ENCODE data around the gene ASCC3.
"Not testable (repeated sequence)": the region's sequence is repeated elsewhere in the genome, so short reads cannot be mapped to it uniquely, and the experiment has no call there.

Gene ASCC3

DNA sequence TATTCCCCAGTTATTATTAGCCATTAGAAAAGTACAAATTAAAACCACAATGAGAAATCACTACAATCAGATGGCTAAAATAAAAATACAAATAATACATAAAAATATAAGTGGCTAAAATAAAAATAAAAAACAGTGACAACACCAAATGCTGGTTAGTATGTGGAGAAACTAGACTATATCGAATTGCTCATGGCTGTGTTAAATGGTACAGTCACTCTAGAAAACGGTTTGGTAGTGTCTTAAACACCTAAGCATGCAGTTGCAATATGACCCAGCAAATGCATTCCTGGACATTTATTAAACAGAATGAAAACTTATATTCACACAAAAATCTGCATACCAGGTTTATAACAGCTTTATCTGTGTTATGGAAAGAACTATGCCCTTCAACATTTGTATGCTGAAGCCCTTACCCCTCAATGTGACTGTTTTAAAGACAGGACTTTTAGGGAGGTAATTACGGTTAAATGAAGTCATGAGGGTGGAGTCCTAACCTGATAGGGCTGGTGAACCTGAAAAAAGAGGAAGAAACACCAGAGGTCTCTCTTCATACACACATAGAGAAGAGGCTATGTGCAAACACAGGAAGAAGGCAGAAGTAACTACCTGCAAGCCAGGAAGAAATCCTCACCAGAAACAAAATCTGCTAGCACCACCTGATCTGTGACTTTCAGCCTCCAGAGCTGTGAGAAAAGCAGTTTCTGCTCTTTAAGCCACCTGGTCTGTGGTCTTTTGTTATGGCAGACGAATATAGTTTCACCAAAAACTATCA, 84.9 kb downstream of the ASCC3 start:
- no peak for DNase-seq

DNA sequence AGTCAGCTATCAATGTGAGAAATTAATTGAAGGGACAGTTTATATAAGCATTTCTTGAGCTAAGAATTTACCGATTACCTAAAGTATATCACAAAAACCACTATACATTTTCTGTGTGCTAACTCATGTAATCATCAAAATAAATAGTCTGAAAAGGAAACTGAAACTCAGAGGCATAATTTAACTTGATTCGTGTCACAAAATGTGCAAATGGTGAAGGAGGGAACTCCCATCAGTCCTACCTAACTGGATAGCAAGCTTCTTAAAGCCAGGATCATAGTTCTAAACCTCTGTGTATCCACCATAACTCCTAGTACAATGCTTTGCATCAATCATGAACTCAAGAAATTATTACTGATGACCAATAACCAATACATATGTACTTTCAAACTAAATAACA, 91.0 kb downstream of the ASCC3 start:
- DNase-seq = no peak

DNA sequence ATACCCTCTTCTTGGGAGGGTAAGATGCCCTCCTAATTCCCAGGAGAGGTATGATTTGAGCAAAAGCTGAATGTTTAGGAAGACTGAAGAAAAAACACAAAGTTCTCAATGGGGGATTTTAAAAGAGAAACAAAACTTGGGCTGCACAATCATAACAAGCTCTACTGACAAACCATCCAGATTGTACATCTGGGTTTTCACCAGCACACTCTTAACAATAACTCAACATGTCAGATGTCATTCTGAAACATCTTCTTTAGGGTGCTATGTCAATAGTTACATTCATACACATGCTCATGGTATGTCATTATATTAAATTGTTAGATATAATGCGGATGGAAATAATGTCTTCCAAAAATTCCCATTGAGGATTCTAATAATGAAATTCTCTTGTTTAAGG, 95.1 kb downstream of the ASCC3 start:
- no peak for DNase-seq

DNA sequence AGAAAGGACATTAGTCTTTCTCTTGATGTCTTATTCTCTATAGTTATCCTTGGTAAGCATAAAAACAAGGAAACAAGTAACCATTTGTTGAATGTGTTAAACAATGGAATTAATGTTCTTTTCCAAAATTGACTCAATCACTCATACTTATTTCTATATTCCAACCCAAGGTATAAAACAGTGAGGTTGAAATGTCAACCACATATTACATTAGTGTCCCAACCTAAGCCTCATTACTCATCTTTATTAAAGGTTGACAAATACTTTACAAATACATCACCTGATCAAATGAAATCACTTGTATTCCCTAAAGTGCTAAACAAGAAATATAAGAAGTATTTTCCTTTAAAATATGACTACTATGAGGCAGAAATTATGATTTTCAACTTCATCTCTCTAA, 100.5 kb downstream of the ASCC3 start:
- no peak for DNase-seq

DNA sequence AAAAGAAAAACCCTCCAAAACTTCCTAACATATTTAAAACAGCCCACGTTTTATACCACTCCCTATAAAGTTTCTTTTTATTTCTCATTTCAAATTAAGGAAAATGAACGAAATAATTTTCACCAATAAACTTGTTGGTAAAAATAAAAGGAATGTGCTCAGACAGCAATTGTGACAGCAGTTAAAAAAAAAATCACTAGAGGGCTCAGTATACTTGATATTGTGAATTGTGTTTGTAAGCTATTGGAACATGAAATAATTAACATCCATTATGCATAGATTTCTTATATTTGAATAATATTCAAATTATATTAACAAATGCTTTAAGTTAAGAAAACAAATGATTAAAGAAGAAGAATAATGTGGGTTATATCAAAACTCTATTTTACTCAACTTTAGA, 105.5 kb downstream of the ASCC3 start:
- DNase-seq = no peak

DNA sequence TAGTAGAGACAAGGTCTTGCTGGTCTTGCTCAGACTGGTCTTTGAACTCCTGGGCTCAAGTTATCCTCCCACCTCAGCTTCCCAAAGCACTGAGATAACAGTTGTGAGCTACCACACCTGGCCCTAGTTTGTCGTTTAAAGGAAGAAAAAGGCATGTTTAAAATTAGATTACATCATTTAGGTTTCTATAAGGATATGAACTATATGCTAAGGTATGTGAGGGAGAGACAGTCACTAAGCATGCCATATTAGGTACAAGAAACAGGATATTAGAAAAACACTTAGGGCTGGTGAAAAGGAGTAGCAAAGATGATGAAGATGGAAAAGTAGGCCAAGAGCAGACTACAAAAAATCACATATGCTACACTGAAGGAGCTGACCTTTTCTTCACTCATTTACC, 106.4 kb downstream of the ASCC3 start:
- DNase-seq = no peak

DNA sequence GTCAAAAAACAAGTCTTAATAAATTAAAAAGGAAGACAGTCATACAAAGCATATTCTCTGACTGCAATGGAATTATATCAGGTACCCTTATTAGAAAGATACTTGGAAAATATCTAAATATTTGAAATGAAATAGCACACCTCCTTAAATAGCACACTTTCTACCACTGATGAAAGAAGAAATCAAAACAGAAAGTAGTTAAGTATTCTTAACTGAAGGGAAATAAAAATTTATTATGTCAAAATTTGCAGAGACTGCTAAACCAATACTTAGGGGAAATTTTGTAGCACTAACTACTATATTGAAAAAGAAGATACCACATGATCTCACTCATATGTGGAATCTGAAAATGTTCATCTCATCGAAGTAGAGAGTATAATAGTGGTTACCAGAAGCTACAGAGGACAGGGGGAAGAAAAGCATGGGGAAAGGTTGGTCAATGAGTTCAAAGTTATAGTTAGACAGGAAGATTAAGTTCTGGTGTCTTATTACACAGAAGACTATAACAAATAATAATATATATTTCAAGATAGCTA, 112.2 kb downstream of the ASCC3 start:
- no peak for DNase-seq

DNA sequence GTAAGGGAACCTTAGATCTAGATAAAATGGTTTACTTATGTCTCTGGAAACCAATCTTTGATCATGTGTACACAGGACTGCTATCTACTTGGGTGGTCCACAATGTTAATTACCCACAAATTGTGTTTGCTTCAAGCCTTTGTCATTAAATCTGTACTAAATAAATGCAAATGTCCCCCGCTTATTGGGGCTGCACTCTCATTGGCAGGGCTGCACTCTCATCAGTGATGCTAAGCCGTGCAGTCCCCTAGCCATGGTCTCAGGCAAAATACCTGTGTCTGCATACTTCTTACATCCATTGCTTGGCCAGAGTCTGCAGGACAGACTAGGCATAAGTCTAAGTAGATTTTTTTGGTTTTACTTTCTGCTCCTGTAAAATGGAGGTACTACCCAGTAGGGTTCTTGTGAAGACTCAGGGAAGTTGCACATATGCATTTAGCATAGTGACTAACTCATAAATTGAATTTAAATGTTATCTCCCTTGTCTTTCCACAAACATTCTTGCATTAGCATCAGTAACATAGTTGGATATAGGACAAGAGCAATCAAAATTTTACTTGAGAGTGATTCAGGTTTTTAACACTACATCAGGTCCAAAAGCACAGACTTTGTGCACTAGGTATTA, 117.4 kb downstream of the ASCC3 start:
- DNase-seq = no peak

DNA sequence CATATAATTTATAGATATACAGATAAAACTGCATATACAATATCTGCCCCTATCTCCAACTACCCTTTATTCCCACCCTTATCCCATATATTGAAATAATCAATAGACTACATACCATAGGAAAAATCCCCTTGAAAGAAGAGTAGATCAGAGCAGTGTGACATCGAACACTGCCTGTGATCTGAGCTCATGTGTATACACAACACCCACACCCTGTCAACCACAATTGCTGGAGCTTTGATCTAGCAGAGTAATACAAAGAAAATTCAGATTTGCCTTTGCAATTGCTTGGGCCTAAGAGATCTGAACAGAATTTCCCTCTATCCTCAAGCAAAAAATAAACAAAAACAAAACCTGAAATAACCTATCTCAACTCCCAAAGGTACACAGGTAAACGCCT, 119.3 kb downstream of the ASCC3 start:
- DNase-seq = no peak

DNA sequence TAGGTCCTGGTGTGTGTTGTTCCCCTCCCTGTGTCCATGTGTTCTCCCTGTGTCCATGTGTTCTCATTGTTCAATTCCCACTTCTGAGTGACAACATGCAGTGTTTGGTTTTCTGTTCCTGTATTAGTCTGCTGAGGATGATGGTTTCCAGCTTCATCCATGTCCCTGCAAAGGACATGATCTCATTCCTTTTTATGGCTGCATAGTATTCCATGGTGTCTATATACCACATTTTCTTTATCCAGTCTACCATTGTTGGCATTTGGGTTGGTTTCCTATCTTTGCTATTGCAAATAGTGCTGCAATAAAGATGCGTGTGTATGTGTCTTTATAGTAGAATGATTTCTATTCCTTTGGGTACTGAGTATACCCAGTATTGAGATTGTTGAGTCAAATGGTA, 122.7 kb downstream of the ASCC3 start:
- DNase-seq = not testable (repeated sequence)

DNA sequence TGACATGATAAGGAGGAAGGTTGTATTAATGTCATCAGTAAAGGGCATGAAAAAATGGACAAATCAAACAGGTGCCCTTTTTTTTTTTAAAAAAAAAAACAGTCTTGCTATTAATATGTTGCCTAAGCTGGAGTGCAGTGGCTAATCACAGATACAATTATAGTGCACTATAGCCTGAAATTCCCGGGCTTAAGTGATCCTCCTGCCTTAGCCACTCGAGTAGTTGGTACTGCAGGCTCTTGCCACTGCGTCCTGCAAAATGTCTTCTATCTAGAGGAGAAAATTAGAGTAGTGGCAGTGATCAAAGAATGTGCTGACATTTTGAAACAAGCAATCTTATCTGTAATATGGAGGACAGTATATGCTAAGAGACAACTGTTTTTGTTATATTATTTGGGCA, 127.7 kb downstream of the ASCC3 start:
- no peak for DNase-seq

DNA sequence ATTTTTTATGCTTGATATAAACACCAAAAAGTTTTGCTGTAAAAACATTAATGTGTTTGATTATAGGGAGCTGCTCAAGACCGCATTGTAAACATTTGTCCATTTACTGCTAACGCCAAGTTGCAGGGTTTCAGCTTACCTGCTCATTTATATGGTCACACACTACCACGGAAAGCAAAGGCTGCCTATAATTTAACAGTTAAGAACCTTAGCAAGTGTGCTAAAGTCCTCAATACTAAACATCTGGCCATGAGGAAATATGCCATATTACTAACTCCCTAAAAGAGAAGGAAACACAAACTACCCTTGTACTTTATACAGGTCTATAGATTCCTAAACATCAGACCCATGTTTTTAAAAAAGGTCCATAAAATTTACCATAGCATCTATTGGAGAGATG, 129.5 kb downstream of the ASCC3 start:
- DNase-seq = no peak

DNA sequence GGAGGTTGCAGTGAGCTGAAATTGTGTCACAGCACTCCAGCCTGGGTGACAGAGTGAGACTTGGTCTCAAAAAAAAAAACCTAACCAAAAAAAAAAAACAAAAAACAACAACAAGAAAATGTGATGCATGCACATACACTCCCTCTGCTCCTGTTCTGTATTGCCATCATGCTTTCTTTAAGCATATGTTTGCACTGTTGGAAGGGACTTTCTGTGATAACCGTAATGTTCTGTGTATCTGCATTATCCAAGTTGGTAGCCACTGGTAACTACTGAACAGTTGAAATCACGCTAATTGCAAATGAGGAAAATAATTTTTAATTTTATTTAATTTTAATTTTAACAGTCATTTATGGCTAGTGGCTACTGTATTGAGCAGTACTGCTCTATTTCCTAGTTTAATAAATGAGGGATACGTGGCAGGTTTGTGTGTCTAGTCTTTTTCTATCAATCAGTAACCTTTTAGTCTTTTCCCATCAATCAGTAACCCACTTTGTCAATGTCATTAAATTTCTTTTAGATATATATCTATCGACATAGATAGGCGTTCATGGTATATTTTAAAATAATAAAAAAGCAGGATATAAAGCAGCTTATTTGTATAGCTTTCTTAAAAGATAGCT, 135.6 kb downstream of the ASCC3 start:
- DNase-seq = no peak

DNA sequence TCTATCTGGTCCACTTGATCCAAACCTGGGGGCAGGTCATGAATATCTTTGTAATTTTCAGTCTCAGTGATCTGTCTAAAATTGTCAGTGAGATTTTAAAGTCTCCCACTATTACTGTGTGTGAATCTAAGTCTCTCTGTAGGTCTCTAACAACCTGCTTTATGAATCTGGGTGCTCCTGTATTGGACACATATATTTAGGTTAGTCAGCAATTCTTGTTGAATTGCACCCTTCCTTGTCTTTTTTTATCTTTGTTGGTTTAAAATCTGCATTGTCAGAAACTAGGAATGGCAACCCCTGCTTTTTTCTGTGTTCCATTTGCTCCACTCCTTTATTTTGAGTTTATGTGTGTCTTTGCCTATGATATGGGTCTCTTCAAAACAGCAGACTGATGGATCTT, 140.7 kb downstream of the ASCC3 start:
- no peak for DNase-seq

DNA sequence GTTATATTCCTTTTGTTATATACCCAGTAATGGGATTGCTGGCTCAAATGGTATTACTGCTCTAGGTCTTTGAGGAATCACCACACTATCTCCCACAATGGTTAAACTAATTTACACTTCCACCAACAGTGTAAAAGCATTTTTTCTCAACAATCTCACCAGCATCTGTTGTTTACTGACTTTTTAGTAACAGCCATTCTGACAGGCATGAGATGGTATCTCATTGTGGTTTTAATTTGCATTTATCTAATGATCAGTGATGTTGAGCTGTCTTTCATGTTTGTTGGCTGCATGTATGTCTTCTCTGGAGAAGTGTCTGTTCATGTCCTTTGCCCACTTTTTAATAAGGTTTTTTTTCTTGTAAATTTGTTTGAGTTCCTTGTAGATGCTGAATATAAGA, 143.4 kb downstream of the ASCC3 start:
- DNase-seq = not testable (repeated sequence)

DNA sequence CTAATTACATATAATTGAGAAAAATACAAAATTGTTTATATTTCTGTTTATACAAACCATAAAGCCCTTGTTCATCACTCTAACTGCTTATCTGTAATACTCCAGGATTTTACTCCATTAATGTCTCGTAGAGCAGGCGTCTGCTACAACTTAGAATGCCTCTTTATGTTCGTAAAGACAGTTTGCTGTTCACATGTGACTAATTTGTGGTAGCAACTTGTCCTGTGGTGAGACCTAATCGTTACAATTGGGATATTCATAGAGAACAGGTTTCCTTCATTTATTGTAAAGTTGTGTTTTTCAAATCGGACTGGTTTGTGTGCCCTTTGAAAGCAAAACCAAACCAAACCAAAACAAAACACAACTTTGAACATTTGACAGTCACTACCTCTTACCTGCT, 149.7 kb downstream of the ASCC3 start:
- no peak for DNase-seq

DNA sequence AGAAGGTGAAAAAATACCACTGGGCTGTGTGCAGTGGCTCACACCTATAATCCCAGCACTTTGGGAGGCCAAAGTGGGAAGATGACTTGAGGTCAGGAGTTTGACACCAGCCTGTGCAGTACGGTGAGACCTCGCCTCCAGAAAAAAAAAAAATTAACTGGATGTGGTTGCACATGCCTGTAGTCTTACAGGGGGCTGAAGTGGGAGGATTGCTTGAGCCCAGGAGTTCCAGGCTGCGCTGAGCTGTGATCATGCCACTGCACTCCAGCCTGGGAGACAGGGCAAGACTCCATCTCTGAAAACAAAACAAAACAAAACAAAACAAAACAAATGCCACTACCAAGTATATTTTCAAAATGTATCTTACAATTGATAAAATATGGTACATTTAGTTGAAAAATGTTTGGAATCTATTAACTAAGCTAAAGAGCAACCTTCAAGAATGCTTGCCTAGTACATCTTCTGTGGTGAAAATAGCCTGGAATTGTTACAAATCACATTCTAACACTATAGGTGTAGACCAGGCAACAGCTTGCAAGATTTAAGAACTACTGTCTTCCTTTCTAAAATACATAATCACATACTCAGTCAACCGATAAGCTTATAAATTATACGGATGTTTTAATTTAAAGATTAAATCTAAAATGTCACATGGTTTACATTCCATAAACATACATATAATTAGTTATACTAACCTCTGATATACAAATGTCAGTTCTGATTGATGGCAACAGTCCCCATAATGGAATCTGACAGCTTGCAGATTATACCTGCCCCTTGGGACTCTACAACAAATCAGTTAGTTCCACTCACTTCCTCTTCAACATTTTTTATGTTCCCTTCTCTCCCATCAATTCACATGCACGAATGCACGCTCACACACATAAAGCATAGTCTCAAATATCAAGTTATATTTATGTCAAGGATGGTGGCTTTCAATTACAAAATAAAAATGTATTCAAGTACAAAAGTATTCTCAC, 150.8 kb downstream of the ASCC3 start:
- no peak for DNase-seq

DNA sequence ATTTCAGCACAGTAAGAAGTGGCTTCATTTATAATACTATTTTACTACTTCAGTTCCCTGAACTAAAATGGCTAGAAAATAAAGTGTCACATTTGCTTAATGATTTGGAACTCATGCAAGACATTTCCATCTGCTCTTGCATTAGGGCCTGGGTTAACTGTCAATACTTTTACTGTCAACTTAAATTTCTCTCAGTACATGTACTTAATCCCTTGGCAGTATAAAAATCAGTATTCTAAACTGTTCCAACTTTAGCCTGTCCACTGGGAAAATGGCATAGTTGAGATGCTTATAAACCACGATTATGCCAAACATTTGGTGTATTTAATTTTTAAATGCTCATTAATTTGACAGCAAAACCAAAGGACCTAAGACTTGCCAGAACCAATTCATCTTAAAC, 154.5 kb downstream of the ASCC3 start:
- peak; percentile 51 for DNase-seq

DNA sequence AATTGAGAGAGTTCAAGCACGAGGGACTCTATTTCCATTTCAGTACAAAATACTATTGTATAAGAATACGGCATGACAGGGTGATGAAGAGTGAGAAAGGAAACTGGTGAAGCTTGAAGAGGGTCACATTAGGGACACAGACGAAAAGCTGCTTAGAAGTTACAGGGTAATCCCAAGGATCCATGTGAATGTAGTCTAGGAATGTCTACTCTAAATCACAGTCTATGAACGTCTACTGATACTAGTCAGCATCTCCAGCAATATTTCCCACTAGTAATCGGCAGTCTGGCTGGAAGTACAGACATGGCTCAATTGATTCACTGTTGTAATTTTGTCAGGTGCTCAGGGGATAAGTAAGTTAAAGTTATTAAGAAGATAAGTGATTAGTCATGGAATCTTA, 156.4 kb downstream of the ASCC3 start:
- DNase-seq = no peak

DNA sequence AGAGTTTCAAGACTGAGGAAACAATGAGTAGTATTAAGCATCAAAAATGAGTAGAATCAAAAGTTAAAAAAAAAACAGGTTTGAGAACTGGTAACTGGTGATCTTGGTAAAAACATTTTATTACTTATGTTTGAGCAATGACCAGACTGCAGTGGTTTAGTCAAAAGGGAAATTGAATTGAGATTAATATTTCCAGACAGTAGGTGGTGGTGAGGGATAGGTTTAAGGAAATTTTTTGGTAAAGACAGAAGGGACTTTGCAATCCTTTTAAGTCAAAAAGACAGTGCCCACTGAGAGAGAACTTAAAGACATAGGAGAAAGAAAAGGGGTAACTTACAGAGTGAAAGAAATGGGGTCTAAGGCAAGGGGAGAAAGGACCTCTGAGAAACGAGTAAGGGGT, 156.9 kb downstream of the ASCC3 start:
- DNase-seq = no peak

DNA sequence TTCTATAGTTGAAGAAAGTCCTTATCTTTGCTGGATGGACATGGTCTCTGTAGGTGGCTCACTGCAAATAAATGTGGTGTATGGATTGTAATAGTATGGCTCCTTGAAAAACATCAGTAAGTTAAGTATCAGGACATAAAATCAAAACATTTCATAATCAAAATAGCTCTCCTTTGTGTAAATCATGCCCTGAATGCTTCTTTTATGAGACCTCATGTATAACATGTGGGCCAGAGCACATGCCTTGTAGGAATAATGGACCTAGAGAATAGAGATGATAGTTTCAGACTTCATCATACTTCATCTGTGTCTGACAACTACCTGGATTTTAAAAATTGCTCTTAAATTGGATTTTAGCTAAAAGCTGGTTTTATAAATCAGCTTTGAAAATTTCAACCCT, 159.9 kb downstream of the ASCC3 start:
- DNase-seq = no peak

DNA sequence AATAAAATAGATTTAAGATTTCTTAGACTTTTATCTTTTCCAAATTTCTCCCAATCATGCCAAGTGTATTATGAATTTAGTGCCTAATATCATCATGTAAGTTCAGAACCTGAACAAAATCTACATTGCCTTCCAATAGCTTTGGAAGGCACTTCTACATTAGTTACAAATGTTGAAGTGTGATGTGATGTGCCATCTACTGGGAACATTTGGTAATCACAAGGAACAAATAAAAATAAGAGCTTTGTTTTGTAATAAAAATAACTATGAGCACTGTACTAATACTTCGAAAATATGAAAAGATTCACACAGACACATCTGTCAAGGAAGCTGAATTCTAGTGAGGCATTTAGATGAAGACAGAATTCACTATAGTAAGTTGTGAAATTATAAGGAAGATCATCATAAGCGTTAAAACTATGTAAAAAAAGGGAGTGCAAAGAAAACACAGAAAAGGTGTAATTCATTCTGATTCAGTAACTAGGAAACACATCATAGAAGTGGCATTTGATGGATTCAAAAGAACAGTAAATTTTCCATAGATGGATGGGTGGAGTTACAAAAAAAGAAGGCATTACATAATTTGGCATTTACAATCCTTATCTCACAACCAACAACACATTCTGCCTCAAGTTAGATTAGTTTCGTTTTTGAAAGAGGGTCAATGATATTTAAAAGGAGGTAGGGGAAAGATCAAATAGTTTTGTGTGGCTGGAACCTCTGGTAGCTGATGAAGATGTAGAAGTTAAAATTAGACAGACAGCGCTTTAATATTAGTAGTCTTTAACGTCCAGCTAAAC, 161.0 kb downstream of the ASCC3 start:
- no peak for DNase-seq
